Activated CD4-positive, CD25-positive, alpha-beta regulatory T cell treated with anti-CD3 and anti-CD28 coated beads, Interleukin-2, amount 50 U/mL, for 24 hours (primary cell): Measurements from ENCODE around the gene HLA-DMA.

Source experiments
- ATAC-seq, 2 donors: fragments of 150-1000 bp; cut with Tn5 transposase; one replicate each; pipeline ENCODE4 v1.10.0; 2021; ENCODE audit warnings: mild to moderate bottlenecking in 1 of 2, moderate library complexity in 1 of 2

The HLA-DMA gene

GRCh38 chr6:32974541-32975308 lies 21.8 kb upstream of the HLA-DMA start:
- ATAC-seq = no peak

GRCh38 chr6:32974016-32974333 lies 21.1 kb upstream of the HLA-DMA start:
- ATAC-seq = no peak

- ATAC-seq = no peak
These were observed 20.5 kb upstream of the HLA-DMA start for GRCh38 chr6:32973144-32974015.

- ATAC-seq = peak; percentile 8 to 9
These were observed 19.7 kb upstream of the HLA-DMA start for GRCh38 chr6:32972353-32973143.

- ATAC-seq = peak; percentile 52 to 55
These were observed 18.9 kb upstream of the HLA-DMA start for GRCh38 chr6:32971581-32972352.

- no peak for ATAC-seq
These were observed 18.3 kb upstream of the HLA-DMA start for GRCh38 chr6:32971242-32971580.

- ATAC-seq = peak; percentile 18 to 24
These were observed 17.7 kb upstream of the HLA-DMA start for GRCh38 chr6:32970413-32971241.

GRCh38 chr6:32969685-32970412 lies 17.0 kb upstream of the HLA-DMA start:
- peak; percentile 1 to 4 for ATAC-seq

GRCh38 chr6:32968867-32969684 lies 16.2 kb upstream of the HLA-DMA start:
- peak; percentile 6 to 14 for ATAC-seq

GRCh38 chr6:32968093-32968866 lies 15.4 kb upstream of the HLA-DMA start, which contains the start of gene BRD2:
Gene BRD2 (plus strand): TSS chr6:32968594. CDS start chr6:32972899, 4,305 bp downstream.
- ATAC-seq = peak; percentile 32 to 36

GRCh38 chr6:32967151-32968091 lies 14.5 kb upstream of the HLA-DMA start:
- no peak for ATAC-seq

- no peak for ATAC-seq
These were observed 11.9 kb upstream of the HLA-DMA start for GRCh38 chr6:32964776-32965175.

GRCh38 chr6:32963866-32964265 lies 11.0 kb upstream of the HLA-DMA start:
- ATAC-seq = no peak

GRCh38 chr6:32962213-32962826 lies 9.4 kb upstream of the HLA-DMA start:
- no peak for ATAC-seq

GRCh38 chr6:32960563-32960962 lies 7.7 kb upstream of the HLA-DMA start:
- ATAC-seq = no peak

GRCh38 chr6:32956176-32956575 lies 3.3 kb upstream of the HLA-DMA start:
- no peak for ATAC-seq
